ENCODE measurements around the gene PRICKLE2.

Gene PRICKLE2

GRCh38 chr3:64215103-64215502 lies 10.2 kb downstream of the PRICKLE2 start:
- Histone ChIP-seq H3K27ac (ENCODE audit: extremely low read depth, low read depth, low read length) (no peak overlapping the region), H3K4me1 (ENCODE audit: control insufficient read depth, insufficient read depth, low read length) (no peaks in the 10 kb centered on the region), H3K9me3 (ENCODE audit: control insufficient read depth, insufficient read depth, low read depth, low read length) (no peaks in the 10 kb centered on the region), H3K4me3 (ENCODE audit: low read depth, low read length) (no peak overlapping the region), H3K36me3 (ENCODE audit: control insufficient read depth in 2 of 2, insufficient read depth in 1 of 2, low read length in 2 of 2) (no peaks in the 10 kb centered on the region)
- no peak for TF ChIP-seq YY2 (tag by site-specific recombination; IDR thresholded peaks at IDR 0.05)
- TF ChIP-seq ZNF837 (tag by site-specific recombination; IDR thresholded peaks at IDR 0.05): no peak
- TF ChIP-seq ZBTB20 (tag by site-specific recombination; IDR thresholded peaks at IDR 0.05): no peak
- TF ChIP-seq ZNF561 (tag by site-specific recombination; IDR thresholded peaks at IDR 0.05; ENCODE audit: borderline replicate concordance): no peak
- TF ChIP-seq ZFHX2 (tag by site-specific recombination; conservative IDR thresholded peaks at IDR 0.05): no peak
- TF ChIP-seq ZNF248 (tag by site-specific recombination; IDR thresholded peaks at IDR 0.05): no peak
- no peak for TF ChIP-seq HOXC10 (CRISPR knock-in tag; IDR thresholded peaks at IDR 0.05)
- TF ChIP-seq ZNF488 (tag by site-specific recombination; IDR thresholded peaks at IDR 0.05): no peak
- no peak for TF ChIP-seq ZNF391 (tag by site-specific recombination; IDR thresholded peaks at IDR 0.05; ENCODE audit: borderline replicate concordance, low read depth)
- TF ChIP-seq ZNF76 (tag by site-specific recombination; IDR thresholded peaks at IDR 0.05; ENCODE audit: borderline replicate concordance, low read depth): no peak
- TF ChIP-seq ZNF426 (tag by site-specific recombination; IDR thresholded peaks at IDR 0.05): no peak
- TF ChIP-seq, protein P1, sequence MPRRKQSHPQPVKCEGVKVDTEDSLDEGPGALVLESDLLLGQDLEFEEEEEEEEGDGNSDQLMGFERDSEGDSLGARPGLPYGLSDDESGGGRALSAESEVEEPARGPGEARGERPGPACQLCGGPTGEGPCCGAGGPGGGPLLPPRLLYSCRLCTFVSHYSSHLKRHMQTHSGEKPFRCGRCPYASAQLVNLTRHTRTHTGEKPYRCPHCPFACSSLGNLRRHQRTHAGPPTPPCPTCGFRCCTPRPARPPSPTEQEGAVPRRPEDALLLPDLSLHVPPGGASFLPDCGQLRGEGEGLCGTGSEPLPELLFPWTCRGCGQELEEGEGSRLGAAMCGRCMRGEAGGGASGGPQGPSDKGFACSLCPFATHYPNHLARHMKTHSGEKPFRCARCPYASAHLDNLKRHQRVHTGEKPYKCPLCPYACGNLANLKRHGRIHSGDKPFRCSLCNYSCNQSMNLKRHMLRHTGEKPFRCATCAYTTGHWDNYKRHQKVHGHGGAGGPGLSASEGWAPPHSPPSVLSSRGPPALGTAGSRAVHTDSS (tag by site-specific recombination; IDR thresholded peaks at IDR 0.05): no peak
- TF ChIP-seq BCL11B (tag by site-specific recombination; IDR thresholded peaks at IDR 0.05; ENCODE audit: low read depth): no peak
- TF ChIP-seq, protein P2, sequence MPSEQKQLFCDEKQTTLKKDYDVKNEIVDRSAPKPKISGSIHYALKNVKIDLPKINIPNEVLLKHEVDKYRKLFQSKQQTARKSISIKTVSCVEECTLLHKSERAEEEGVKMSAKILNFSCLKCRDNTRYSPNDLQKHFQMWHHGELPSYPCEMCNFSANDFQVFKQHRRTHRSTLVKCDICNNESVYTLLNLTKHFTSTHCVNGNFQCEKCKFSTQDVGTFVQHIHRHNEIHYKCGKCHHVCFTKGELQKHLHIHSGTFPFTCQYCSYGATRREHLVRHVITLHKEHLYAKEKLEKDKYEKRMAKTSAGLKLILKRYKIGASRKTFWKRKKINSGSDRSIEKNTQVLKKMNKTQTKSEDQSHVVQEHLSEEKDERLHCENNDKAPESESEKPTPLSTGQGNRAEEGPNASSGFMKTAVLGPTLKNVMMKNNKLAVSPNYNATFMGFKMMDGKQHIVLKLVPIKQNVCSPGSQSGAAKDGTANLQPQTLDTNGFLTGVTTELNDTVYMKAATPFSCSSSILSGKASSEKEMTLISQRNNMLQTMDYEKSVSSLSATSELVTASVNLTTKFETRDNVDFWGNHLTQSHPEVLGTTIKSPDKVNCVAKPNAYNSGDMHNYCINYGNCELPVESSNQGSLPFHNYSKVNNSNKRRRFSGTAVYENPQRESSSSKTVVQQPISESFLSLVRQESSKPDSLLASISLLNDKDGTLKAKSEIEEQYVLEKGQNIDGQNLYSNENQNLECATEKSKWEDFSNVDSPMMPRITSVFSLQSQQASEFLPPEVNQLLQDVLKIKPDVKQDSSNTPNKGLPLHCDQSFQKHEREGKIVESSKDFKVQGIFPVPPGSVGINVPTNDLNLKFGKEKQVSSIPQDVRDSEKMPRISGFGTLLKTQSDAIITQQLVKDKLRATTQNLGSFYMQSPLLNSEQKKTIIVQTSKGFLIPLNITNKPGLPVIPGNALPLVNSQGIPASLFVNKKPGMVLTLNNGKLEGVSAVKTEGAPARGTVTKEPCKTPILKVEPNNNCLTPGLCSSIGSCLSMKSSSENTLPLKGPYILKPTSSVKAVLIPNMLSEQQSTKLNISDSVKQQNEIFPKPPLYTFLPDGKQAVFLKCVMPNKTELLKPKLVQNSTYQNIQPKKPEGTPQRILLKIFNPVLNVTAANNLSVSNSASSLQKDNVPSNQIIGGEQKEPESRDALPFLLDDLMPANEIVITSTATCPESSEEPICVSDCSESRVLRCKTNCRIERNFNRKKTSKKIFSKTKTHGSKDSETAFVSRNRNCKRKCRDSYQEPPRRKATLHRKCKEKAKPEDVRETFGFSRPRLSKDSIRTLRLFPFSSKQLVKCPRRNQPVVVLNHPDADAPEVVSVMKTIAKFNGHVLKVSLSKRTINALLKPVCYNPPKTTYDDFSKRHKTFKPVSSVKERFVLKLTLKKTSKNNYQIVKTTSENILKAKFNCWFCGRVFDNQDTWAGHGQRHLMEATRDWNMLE (tag by site-specific recombination; conservative IDR thresholded peaks at IDR 0.05; ENCODE audit: low read depth): no peak
- no peak for TF ChIP-seq ZBTB6 (tag by site-specific recombination; IDR thresholded peaks at IDR 0.05)
- ChIA-PET CTCF (no interaction called here), POLR2A (no interaction called here)

GRCh38 chr3:64214381-64215018 lies 10.8 kb downstream of the PRICKLE2 start:
- no peak overlapping the region for H3K4me3 ChIP-seq (ENCODE audit: low read depth, low read length)
- TF ChIP-seq KLF1 (tag by site-specific recombination; IDR thresholded peaks at IDR 0.05) (no peak), PRDM1 (tag by site-specific recombination; IDR thresholded peaks at IDR 0.05) (peak; percentile 7; the same call in 1 of the 2 replicates)
- H3K36me3 ChIP-seq (ENCODE audit: control insufficient read depth in 2 of 2, insufficient read depth in 1 of 2, low read length in 2 of 2): no peaks in the 10 kb centered on the region
- POLR2A ChIA-PET: no interaction called here
- no peaks in the 10 kb centered on the region for H3K9me3 ChIP-seq (ENCODE audit: control insufficient read depth, insufficient read depth, low read depth, low read length)
- no peak overlapping the region for H3K27ac ChIP-seq (ENCODE audit: extremely low read depth, low read depth, low read length)
- CTCF ChIA-PET: no interaction called here
- no peaks in the 10 kb centered on the region for H3K4me1 ChIP-seq (ENCODE audit: control insufficient read depth, insufficient read depth, low read length)

Measured in HEK293 (cell line).